HG03469 (cell line): ENCODE measurements around the gene RPS2.
"Not testable (repeated sequence)": the region's sequence is repeated elsewhere in the genome, so short reads cannot be mapped to it uniquely, and the experiment has no call there.

Experiments used
- ATAC-seq: cut with Tn5 transposase; IDR thresholded peaks from one replicate; pipeline ENCODE4 v1.9.1; 2021; ENCODE audit warnings: mild to moderate bottlenecking, moderate library complexity, moderate number of reproducible peaks; ENCODE audit not compliant: unreplicated experiment

RPS2 gene

DNA sequence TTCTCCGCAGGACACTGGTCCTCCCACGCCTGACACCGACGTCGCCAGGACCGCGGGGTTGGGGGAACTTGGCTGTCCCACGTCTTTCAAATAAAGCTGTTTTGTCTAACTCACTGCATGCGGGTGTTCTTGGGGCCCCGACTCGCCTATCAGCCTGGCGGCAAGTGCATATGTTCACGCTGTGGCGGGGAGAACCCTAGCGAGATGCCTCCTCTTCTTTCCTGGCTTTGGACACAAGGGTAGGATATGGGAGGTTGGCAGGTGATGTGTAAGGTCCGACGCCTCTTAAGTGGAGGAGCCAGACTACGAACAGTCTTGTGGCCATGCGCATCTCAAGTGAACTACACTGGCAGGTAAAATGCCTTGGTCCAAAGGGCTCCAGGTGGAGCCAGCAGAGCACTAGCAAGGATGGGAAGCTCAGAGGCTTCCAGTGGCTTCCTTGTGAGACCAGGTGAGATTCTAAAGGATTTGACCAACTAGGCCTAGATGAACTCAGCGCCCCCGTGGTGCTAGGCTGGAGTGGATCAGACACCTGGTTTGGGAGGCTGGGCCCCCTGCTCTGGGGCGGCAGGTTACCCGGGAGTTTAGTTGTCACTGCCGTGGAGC, 873 bp upstream of the RPS2 start:
- ATAC-seq = no peak

DNA sequence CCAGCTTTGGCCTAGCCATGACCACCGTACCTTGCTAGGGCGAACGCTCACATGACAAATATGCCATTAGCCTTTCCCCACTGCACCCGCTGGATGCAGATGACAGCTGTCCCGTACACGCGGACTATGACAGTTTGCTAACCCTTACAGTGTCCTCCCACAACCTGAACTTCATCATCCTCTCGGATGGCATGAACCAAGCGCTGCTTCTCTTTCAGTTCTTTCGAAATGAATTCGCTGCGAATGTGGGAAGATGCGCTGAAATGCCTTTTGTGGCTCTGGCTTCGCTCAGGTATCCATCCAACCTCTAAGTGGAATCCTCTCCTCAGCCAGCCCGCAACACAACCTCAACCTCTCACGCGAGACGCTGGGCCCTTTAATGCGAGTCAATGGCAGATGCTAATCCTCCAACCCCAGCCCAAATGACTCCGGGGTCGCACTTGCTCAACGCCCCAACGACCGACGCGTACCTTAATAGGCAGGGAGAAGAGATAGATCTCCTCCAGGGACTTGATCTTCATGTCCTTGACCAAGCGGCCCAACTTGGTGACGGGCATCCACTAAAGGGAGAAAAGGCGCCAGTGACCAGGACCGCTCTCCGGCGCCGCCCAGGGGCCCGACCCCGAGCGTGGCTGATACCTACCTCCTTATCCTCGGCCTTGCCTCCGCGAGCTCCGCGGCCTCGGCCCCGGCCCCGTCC, 670 bp downstream of the RPS2 start:
- no peak for ATAC-seq

DNA sequence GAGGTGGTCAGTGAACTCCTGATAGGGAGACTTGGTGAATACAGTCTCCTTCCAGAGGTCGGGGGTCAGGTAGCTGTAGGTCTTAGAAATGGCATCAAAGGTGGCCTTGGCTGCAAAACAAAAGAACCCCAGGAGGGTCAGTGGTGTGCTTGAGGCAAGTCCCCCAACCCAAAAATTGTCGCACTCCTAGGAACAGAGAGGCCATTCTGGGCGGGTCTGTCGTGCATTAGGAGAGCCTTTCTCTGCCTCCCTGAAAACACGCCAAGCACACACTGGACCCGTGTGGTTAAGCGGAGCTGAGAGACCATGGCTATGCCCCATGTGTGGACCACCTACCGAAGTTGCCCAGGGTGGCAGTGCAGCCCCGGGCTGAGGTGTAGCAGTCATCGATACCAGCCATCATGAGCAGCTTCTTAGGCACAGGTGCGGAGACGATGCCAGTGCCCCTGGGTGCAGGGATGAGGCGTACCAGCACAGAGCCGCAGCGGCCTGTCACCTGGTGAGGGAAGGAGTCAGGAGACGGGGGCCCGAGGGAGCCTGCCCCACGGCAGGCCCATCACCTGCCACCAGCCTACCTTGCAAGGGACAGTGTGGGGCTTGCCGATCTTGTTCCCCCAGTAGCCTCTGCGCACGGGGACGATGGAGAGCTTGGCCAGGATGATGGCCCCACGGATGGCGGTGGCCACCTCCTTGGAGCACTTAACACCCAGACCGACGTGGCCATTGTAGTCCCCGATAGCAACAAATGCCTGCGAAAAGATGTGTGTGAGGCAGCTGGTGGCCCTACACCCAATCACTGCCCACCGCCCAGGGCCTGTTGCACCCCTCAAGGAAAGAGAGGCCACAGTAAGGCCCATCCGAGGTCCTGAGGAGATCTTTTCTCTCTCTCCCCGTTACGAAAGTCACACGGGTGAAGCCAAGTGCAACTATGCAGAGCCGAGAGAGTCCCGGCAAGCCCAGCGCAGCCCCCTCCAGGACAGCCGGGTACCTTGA, 2.2 kb downstream of the RPS2 start:
- ATAC-seq = not testable (repeated sequence)

DNA sequence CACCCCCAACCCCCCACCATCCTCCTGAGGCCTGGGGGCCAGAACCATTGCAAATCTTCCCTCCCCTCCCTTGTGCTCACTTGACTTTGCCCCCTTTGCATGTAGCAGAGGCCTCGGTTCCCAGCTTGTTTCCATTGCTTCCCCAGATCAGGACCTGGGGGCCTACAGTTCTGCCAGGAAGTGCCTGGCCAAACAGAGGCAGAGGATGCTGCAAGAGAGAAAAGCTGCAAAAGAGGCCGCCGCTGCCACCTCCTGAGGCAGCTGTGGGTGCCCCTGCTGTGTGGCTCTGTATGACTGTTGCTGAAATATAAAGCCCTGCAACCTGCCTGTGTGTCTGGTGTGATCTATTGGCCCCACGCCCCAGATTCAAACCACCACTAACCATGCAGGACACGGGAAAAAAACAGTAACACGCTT, 3.0 kb downstream of the RPS2 start:
- ATAC-seq = no peak

DNA sequence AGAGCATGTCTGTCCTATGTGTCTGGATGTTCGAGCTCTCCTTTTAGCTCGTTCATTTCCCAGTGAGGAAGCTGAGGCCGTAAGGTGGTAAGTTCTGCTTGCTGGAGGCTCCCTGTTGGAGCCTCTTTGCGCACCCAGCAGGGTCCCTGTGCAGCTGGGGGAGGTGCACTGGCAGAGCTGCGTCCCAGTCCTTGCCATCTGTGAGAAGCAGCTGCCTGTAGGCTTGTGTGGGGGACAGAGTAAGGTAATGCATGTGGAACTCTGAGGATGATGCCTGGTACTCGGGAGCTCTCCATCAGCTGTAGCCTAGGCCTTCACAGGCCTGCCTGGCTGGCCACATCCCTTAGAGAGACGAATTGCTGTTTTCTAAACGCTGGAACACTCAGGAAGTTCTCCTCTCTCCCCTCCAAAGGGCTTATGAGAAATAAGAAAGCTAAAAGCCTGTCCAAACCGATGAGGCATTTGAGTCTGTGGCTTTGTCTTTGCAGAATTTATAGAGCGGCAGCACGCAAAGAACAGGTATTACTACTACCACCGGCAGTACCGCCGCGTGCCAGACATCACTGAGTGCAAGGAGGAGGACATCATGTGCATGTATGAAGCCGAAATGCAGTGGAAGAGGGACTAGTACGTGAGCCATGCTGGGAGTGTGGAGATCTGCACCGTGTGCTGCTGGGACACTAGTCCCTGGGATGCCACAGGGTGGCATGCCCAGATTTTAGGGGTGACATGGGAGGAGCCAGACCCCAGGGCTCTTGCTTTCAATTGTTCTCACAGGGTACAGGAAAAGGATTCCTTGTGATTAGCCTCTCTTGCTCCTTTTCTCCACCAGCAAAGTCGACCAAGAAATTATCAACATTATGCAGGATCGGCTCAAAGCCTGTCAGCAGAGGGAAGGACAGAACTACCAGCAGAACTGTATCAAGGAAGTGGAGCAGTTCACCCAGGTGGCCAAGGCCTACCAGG, 3.7 kb downstream of the RPS2 start:
- no peak for ATAC-seq

DNA sequence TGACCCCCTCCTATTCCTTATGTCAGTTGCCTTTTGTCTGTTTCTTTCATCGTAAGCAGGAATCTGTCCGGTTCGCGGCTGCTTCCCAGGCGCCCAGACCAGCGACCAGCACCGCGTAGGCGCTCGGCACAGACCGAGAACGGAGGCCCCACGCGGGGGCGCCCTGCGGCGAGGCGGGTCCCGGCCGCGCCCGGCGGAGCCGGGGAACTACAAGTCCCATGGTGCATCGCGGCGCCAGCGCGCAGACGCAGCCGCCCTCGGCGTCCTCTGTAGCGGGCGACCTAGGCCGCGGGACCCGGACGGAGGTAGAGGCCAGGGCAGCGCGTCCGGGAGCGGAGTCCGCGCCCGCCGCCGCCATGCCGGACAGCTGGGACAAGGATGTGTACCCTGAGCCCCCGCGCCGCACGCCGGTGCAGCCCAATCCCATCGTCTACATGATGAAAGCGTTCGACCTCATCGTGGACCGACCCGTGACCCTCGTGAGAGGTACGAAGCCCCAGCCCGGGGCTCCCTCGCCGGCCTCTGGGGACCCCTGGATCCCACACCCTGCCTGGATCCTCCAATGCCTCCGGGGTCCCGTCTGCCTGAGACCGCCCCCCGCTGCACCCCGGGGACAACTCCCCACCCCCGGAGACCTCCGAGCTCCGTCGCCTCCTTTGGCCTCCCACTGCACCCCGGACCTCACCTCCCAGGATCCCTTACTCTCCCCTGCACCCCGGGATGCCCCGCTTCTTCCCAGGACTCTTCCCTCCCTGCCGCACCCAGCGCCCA, 5.2 kb downstream of the RPS2 start, which contains the start of gene NDUFB10:
Gene NDUFB10, plus strand, starts transcription at position 270 of the 771 bp plus-strand sequence. Its CDS starts 87 bp downstream, at position 357.
- ATAC-seq = peak; percentile 46

DNA sequence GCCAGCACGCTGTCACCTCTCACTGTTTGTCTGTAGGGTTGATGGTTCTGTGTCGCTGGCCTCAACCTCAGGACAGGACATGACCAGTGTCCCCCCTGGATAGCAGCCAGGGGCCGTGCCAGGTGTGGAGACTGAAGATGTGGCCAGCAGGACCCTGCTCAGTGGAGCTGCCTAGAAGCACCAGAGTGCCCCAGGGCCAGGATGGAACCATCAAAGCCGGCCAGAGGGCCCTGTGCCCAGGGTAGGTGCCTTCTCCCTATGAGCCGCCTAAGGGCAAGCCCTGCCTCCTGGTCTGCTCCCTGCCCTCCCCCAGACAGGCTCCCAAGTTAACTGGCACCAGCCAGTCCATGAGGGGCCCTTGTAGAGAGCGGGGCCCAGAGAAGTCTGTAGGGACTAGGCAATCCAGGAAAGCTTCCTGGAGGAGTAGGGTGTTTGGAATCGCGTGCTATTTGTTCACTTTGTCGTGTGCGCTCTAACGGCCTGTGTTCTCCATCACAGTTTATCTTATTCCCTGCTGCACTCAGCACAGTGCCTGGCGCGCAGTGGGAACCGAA, 5.8 kb downstream of the RPS2 start:
- ATAC-seq = no peak

DNA sequence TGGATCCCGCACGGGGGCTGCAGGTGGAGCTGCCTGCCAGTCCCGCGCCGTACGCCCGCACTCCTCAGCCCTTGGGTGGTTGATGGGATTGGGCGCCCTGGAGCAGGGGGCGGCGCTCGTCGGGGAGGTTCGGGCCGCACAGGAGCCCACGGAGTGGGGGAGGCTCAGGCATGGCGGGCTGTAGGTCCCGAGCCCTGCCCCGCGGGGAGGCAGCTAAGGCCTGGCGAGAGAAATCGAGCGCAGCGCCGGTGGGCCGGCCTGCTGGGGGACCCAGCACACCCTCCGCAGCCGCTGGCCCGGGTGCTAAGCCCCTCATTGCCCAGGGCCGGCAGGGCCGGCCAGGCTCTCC, 6.5 kb downstream of the RPS2 start:
- ATAC-seq = not testable (repeated sequence)

DNA sequence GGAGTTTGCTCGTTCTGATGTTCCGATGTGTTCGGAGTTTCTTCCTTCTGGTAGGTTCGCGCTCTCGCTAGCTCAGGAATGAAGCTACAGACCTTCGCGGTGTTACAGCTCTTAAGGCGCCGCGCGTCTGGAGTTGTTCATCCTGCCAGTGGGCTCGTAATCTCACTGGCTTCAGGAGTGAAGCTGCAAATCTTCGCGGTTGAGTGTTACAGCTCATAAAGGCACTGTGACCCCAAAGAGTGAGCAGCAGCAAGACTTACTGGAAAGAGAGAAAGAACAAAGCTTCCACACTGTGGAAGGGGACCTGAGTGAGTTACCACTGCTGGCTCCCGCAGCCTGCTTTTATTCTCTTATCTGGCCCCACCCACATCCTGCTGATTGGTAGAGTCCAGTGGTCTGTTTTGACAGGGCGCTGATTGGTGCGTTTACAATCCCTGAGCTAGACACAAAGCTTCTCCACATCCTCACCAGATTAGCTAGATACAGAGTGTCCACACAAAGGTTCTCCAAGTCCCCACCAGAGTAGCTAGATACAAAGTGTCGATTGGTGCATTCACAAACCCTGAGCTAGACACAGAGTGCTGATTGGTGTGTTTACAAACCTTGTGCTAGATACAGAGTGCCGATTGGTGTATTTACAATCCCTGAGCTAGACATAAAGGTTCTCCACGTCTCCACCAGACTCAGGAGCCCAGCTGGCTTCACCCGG, 7.0 kb downstream of the RPS2 start:
- ATAC-seq = not testable (repeated sequence)

DNA sequence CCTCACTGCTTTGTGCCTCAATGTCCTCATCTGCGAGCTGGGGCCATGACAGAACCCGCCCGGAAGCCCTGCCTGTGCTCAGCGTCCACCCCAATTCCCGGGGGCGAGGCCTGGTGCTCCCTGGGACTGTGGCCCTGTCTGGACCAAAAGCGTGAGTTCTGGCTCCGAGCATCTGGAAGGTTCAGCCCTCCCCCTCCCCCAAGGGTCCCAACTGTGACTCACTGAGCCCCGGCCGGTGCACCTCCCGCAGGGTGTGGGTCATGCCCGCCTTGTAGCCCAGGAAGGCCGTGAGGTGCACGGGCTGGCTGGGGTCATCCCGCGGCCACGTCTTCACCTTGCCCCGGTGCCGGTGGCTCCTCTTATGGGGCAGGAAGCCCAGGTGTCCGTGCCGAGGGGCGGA, 10.9 kb downstream of the RPS2 start:
- ATAC-seq = no peak

DNA sequence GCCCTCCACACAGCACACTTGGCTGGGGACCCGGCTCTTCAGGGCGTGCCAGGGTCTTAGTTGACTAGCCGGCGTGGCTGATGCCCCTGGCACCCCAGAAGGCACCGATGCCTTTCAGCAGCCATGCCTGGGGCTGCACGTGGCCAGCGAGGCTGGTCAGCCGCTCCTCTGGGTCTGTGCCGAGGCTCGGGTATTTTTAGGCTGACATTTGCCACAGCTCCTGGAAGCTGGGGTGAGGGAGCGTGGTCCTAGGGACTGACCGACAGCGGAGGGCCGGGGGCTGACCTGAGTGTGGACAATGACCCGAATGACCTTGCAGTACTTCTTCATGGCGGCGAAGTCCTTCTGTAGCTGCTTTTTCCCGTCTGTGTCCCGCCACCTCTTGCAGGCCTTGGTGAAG, 14.1 kb downstream of the RPS2 start:
- no peak for ATAC-seq

DNA sequence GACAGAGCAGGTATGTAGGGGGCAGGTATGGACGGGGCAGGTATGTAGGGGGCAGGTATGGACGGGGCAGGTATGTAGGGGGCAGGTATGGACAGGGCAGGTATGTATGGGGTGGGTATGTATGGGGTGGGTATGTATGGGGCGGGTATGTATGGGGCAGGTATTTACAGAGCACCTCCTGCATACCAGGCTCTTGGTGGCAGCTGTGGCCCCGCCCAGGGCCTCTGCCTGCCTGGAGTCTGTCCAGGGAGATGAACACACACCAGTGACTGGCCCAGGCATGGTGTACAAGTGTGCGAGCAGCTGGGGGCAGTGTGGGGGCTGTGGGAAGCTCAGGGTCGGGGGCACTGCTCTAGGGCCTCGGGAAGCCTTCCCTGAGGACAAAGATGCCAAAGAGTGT, 14.6 kb downstream of the RPS2 start:
- no peak for ATAC-seq

DNA sequence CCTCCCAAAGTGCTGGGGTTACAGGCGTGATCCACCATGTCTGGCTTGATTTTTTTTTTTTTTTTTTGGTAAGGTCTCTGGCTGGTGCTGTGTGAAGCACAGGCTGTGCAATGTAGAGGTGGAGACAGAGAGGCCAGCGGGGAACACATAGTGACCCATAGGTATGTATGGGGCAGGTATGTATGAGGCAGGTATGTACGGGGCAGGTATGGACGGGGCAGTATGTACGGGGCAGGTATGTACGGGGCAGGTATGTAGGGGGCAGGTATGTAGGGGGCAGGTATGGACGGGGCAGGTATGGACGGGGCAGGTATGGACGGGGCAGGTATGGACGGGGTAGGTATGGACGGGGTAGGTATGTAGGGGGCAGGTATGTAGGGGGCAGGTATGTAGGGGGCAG, 15.1 kb downstream of the RPS2 start:
- no peak for ATAC-seq

DNA sequence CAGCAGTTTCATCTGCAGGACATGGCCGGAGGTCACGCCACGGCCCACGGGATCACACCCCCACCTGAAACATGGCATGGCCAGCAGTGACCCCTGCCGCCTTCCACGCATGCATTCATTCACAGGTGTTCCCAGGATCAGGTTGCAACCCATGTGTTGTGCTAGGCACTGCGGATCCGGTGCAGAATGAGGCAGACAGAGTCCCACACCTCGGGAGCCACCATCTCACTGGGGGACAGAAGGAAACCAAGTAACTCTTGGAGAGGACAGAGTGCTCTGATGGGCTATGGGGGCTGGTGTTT, 17.3 kb downstream of the RPS2 start:
- no peak for ATAC-seq

DNA sequence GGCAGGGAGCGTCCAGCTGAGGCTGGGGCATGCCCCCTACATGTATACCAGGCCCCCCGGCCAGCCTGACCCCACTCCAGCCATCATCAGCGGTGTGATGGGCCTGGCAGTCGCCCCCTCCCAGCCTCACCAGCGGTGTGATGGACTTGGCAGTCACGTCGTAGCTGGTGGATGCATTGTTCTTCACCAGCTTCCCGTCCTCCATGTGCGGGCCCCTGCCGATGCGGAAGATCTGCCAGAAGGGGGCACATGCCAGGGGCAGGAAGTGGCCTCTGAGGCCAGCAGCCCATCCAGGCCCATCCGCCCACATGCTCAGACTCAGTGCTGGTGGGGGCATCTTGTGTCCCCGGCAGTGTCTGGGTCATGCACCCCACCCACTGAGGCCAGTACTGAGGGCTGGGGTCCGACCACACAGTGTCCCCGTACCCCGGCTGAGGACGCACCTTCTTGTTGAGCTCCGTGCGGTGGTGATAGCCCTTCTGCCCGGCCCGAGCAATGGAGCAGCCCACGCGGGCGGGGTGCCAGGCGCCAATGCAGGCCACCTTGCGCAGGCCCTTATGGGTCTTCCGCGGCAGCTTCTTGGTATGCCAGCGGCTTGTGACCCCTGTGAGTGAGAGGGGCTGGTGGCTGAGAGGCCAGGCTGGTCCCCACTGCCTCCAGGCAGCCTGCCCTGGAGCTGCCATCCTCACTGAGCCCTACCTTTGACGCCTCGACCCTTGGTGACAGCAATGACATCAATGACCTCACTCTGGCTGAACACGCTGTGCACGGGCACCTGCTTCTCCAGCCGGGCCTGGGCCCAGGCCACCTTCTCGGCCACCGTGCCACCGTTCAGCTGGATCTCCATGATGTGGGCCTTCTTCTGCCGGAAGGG, 17.9 kb downstream of the RPS2 start:
- no peak for ATAC-seq

DNA sequence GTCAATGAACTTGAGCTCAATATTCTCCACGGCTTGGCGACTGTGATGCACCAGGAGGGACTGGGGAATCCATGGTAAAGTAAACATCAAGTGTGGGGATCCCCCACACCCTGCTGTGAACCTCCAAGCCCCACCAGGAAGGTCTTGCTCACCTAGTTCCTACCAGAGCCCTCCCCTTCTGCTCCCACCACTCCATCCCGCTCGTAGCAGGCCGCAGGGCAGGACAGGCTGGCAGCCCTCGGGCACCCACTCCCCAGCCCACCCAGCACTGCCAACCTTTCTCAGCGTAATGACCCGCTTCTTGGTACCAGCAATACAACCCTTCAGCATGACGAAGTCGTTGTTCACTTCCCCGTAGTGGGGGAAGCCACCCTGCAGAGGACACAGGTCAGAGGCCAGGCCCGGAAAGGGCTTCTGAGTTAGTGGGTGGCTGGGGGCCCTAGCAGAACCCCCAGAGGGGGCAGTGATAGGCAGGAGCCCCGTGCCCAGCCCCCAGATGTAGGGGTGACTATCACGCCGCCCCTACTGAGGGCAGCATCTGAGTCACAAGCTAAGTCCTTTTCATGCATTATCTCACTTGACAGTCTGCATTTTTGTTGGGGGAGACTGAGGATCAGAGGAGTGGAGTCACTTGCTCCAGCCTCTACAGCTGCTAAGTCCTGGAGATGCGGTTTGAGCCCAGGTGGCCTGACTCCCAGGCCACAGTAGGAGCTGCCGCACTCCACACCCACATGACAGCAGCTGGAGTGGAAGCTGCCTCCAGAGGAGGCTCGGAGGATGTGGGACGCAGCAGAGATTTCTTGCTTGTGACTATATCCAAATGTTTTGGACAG, 18.9 kb downstream of the RPS2 start:
- no peak for ATAC-seq

DNA sequence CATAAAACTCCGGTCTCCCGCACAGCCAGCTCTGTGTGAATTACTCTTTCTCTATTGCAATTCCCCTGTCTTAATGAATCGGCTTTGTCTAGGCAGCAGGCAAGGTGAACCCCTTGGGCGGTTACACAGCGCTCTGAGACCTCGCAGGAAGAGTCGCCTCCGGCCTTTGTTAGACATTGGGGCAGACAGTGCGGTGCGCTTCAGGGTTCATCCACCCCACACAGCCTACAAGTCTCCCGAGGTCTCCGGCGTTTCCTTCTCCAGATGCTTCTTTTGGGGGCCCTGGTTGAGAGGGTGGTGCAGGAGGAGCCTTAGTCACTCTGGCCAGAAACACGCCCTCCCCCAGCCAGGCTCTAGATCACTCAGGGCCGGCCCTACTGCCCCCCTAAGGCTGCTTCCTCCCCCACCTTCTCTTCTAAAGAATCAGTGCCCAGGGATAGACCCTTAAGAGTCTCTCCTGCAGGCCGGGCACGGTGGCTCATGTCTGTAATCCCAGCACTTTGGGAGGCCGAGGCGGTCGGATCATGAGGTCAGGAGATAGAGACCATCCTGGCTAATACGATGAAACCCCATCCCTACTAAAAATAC, 19.9 kb downstream of the RPS2 start:
- ATAC-seq = no peak
